Ammon's horn (tissue), 1 donor: ENCODE data around the gene SERPINH1.

ENCODE experiments used
- DNase-seq: peaks from one replicate; pipeline ENCODE4 v3.0.0-alpha.2; 2016; ENCODE audit warnings: low spot score

SERPINH1 gene

DNA sequence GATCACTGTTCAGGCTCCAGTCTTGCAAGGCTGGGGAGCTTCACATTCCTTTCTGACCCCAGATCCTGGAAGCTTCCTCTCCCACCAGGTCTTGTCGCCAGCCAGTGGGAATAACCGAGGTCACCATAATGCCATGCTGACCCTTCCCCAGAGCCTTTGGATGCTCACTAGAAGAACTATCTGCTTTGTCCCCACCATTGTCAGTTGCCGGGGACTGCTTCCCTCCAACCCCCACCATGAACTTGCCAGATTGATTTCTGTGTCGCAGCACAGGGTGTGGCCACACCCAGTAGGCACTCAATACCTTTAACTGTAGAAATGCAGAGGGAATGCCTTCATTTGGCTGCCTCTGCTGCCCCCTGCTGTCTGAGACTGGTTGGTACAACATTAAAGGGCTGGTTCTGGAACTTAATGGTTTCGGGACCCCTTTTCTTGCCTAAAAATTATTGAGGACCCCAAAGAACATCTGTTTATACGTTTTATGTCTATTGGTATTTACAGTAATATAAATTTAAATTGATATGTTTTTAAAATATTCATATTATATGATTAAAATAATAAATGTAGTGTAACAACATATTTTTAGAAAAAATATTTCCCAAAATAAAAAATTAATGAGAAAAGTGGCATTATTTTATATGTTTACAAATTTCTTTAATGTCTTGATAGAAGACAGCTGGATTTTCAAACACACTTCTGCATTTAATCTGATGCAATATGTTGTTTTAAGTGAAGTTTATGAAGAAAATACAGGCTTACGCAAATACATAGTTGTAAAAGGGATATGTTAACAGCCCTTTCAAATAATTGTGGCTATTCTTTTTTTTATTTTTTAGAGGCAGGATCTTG is 29.6 kb upstream of the SERPINH1 start:
- peak; percentile 75 for DNase-seq

DNA sequence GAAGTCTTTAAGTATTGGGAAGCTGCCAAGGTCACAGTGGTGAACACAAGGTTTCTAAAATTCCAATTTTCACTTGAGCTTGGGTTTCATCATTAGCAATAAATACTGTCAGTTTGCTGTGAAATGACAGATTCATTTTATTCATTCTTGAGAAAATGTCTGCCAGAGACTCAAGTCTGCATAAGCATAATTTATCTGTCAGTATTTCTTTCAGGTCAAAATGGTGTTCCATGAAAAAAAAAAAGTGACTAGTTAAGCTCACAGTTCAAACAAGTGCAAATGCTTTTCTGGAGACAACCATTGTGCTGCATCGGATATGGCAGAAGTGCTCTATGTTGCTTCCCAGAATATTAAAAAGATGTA is 28.2 kb upstream of the SERPINH1 start:
- DNase-seq: no peak

DNA sequence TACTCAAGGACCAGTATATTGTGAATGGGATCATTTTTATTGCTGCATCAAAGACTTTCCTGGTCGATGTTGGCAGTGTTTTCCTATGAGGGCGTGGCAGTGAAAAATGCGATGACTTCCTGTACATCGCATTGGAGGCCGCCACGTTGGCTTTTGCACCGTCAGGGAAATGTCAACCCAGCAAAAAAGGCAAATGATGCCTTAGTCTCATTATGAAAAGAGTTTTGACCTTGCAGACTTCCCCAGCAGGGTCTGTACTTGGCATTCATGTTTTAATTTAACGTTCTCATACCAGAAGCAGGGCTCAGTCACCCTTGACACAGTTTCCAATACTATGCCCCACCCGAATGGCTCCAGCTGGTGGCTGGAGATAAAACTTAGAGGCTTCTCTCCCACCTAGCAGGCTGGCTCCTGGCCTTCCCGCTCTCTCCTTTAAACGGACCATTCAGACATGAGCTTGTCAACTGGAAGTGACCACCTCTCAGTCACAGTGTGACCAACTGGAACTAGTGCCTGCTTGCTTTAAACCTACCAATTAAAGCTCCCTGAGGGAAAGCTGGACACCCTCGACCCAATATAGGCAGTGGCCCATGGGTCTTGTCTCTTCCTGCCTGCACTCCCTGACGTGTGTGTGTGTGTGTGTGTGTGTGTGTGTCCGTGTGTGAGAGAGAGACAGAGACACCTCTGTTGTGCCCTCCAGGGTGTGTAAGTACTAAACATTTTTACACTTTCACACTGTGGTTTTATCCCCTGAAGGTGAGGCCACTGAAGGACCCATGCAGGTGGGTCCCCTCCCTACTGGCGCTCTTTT is 27.6 kb upstream of the SERPINH1 start:
- no peak for DNase-seq

DNA sequence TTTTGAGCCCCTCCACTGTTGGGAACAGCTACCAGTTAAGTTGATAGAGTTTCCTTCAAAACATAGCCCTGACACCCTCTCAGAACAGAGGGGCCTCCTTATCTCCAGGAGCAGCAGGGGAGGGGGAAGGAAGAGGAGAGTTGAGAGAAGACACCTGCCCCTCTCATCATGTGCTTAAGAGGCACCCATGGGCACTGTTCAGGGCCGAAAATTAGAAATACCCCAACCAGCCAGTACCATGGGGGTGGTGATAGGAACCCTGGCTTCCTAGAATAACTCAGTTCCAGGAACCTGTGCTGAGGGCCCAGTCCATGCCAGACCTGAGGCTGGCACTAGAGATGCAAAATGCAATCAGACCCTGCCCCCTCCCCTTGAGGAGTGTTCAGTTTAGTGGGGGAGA is 27.0 kb upstream of the SERPINH1 start:
- no peak for DNase-seq

DNA sequence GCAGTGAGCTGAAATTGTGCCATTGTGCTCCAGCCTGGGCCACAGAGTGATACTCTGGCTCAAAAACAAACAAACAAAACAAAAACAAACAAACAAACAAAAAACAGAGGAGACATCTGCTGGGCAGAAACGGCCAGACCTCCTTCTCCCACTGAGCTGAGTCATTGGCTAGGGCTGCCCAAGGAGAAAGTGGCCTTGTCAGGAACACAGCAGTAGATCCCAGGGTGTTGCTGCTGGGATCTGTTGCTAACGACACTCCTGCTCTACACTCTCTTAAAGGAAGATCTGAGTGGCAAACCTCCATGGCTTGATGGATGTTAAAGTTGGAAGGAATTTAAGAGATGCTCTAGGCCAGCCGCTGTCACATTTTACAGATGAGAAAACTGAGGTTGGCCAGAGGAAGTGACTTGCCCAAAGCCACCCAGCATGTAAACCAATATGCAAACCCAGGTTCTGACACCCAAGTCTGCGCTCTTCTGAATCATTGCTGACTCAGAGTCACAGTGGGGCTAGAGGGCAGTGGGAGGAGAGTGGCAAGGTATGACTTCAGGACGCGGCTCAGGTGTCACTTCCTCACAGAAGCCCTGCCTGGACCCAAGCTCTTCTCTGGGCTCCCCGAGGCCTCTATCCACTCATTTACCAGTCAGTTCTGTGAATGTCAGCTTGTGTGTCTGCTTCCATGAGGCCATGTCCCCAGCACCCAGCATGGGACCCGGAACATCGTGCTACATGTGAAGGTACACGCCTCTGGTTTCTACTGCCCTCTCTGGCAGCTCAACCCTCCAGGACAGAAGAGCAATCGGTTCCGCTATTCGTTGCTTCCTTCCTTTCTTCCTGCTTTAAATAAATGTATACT is 25.0 kb upstream of the SERPINH1 start:
- no peak for DNase-seq

DNA sequence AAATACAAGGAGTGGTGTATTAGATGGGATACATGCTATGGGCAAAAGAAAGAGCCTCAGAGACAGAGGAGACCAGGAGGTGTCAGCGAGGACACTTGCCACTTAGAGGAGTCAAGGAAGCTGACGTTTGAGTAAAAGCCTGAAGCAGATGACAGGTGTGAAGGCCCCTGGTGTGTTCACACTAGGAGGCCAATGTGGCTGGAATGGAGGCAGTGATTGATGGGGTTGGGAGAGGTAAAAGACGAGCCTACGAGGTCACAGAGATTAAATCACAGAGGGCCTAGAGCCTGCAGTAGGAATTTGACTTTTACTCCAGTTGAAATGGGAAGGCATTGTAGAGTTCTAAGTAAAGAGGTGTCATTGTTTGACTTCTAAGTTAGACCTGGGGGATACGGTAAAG is 24.3 kb upstream of the SERPINH1 start:
- no peak for DNase-seq

DNA sequence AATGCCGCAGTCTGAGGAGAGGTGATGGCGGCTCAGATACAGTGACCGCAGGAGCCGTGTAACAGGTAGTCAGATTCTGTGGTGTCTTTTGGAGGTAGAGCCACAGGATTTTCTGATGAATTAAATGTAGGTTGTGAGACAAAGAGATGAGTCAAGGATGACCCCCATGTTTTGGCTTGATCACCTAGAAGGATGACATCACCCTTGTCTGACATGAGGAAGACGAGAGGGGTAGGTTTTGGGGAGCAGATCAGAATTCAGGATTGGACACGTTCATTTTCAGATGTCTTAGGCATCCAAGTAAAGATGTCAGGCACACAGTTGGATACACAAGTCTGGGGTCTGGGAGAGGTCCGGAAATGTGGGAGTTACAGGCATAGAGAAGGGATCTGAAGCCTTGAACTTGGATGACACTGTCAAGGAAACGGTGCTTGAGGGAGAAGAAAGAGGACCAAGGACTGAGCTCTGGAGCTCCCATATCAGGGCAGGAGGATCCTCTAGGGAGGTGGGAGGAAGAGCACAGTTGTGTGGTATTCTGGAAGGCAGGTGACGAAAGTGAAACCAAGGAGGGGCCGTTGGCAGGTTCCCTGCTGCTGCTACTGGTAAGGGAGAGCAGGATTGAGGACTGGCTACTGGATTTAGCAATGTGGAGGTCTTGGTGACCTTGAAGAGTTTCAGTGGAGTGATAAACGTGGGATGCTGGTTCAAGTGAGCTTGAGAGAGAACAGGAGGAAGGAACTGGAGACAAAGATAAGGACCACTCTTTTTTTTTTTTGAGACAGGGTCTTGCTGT is 23.7 kb upstream of the SERPINH1 start:
- DNase-seq: no peak

DNA sequence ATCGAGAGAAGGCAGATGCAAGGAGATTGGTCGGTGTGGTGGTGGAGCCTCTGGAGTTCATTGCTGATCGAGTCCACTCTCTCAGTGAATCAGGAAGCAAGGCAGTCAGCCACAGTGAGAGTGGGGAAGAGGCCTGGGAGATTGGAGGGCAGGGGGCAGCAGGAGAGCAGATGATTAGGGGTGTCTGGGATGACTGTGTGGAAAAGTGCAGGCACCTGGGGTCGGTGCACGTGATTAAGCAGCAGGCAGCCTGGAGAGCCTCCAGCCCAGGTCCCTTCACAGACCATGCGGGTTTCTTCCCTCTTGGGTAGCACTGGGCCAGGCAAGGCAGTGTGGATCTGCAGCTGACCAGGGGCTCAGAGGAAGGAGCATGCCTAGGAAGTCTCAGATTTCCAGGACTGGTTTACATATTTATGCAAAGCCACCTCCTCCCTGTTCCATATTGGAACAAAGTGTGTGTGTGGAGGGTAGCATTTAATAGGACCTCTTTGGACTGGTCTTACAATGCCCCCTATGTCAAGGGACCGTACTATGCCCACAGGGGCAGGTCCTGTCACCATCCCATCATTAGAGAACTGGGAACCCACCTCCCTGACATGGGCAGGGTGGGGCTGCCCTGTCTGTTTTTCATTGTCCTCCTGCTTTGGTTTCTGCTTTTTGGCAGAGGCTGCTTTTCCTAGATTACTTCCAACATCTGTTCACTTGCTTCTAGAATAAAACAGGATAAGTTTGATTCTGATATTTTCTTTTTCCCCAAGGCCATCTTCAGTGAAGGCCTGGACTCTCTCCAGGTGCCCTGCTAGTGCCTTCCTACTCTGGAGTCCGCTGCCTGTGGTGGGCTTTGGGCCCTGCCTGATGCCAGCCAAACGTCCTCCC is 22.4 kb upstream of the SERPINH1 start:
- DNase-seq: no peak

DNA sequence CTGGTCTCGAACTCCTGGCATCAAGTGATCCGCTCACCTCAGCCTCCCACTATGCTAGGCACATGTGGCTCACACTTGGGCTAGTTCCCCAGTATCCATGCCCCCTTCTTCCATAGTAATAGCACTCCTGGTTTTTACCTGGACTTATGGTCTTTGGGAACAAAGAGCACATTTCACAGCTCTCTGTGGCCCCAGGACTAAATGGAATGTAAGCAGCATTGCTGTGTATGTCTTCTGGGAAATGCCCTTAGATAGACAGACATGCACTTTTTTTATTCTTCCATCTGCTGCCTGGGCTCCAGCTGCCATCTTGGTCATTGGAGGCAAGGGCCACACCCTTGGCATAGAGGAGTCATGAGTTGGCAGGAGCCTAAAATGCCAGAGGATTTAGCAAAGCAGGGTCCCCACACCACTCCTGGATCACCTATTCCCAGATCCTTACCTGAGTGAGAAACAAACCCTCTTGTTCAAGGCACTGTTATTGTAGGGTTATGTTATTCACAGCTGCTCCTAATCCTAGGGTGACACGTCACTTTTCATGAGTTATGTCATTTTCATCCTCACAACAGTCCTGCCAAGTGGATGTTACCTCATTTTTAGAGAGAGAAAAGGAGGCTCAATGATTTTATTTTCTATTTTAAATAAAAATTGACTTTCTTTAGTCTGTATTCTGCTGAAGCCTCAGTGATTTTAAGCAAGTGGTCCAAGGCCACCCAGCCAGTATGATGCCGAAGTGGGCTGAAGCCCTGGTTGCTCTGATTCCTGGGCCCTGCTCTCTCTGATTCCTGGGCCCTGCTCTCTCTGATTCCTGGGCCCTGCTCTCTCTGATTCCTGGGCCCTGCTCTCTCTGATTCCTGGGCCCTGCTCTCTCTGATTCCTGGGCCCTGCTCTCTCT is 20.6 kb upstream of the SERPINH1 start:
- no peak for DNase-seq

DNA sequence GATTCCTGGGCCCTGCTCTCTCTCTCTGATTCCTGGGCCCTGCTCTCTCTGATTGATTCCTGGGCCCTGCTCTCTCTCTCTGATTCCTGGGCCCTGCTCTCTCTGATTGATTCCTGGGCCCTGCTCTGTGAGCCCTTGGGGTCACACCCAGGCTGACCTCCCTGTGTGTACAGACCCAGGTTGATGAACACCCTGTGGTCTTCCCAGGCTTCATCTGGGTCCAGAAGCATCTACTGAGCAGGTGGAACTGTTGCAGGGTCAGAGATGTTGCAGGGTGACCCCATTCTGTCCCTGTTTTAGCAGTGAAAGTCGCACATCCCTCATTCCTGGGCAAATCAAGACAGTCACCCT is 20.0 kb upstream of the SERPINH1 start:
- DNase-seq: no peak

DNA sequence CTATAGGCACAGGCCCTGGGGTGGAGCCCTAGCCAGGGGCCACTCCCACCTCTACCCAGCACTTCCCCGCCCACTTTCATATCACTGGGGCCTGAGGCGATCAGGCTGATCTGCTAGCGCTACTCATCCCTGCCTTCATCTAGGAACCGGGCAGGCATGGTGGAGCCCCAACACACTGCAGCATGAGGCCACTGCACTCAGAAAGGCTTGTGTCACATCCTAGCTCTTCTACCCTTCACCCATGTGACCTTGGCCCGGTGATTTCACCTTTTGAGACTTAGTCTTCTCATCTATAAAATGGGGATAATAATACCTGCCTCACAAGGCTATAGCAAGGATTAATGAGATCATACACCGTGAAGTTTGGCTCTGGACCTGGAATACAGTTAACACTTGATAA is 18.2 kb upstream of the SERPINH1 start:
- no peak for DNase-seq

DNA sequence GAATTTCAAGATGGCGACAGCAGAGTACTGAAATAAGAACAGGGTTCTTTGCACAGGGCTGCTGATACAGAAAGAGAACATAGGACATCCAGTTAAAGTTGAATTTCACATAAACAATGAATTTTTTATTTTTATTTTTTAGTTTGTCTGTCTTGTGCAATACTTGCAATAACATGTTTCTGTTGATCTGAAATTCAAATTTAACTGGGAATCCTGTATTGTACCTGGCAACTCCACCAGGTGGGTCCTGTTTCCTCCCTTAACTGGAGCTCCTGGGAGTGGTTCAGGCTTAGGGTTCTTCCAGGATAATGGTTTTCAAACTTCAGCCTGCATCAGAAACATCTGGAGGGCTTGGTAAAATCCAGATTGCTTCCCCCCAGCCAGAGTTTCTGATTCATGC is 14.9 kb upstream of the SERPINH1 start:
- DNase-seq: no peak

DNA sequence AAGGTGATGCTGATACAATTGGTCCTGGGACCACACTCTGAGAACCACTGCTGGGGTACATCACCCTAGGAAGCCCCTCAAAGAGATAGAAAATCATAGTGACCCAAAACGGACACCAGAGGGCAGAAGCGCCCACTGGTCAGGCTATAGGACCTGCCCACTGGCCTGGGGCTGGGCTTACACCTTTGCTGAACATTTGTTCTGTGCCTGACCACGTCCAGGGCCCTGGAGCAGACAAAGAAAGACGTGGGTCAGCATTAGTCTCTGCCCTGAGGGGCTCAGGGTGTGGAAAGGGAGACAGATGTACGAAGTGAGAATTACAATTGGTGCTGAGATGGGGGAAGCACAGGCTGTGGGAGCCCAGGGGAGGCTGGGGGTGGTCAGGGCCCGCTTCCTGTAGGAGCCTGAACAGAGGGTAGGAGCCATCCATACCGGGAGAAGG is 14.4 kb upstream of the SERPINH1 start:
- DNase-seq: peak; percentile 67

DNA sequence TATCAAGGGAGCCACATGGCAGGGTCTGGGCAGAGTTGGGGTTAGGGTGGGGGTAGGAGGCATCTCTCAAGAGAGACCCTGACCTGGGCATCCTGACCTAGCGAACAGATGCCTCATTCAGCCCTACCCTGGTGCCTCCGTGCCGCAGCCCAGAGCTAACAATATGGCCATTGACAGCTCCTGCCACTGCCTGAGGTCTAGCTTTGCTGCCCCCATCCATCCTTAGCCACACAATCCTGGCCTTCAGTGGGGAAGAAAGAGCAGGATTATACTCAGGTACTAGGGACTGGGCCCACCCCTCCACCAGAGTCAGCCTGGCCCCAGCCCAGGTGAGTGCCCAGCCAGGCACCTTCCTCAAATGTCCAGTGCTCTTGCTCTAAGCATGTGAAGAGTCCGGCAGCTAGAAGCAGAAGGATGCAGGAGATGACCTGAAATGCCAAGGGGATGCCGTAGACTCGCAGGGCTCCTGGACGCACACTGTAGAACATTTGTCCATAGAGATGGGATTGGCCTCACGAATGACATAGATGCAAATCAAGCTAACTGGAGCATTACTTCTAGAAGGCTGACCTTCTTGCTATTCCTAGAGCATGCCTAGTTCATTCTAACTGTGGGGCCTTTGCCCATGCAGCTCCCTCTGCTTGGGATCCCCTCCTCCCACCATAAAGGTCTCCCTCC is 13.3 kb upstream of the SERPINH1 start:
- no peak for DNase-seq

DNA sequence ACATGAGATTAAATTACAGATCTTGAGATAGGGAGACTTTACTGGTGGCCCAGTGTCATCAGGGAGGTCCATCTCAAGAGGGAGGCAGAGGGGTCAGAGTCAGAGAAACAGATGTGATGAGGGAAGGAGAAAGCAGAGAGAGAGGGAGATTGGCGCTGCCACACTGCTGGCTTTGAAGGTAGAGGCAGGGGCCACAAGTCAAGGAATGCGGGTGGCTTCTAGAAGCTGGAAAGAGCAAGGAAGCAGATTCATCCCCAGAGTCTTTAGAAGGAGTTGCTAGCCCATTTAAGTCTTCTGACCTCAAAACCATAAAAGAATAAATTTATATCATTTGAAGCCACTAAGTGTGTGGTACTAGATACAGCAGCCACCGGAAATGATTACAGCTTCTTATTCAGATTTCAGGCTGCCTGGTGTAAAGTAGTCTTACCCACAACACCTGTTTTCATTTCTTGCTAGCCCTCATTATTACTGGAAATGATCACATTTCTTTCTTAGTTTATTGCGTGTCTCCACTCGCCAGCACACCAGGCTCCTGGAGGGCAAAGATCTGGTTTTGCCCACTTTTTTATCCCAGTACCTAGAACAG is 12.6 kb upstream of the SERPINH1 start:
- no peak for DNase-seq

DNA sequence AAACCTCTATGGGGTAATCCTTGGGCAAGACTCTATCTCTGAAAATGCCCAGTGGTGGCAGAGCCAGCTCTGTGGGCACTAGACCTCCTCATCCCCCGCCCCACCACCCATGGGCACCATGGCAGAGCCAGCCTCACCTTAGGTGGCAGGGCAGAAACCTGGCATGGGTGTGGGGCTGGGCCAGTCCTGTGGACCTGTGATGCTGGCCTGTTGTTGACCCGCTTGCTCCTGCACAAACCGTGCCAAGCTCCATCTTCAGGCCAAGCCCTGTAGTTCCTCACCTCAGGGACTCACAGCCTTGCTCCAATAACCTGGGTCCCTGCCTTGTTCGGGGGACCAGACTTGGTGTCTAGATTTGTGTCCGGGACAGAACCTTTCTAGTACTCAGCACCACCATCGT is 8.9 kb upstream of the SERPINH1 start:
- no peak for DNase-seq

DNA sequence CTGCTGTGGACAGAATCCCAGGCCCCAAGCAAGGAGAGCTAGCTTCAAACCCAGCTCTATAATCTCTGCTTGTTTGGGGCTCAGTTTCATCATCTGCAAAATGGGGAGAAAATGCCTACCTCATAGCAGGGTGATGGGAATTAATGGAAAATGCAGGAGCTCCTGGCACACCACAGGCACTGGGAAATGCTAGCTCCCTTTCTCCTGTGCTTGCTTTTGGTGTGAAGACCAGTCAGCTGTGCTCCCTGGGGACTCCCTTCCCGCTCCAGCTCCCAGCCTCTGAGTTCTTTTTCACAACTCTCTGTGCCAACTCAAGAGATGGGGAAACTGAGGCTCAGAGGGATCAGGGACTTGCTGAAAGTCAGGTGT is 8.2 kb upstream of the SERPINH1 start:
- no peak for DNase-seq

DNA sequence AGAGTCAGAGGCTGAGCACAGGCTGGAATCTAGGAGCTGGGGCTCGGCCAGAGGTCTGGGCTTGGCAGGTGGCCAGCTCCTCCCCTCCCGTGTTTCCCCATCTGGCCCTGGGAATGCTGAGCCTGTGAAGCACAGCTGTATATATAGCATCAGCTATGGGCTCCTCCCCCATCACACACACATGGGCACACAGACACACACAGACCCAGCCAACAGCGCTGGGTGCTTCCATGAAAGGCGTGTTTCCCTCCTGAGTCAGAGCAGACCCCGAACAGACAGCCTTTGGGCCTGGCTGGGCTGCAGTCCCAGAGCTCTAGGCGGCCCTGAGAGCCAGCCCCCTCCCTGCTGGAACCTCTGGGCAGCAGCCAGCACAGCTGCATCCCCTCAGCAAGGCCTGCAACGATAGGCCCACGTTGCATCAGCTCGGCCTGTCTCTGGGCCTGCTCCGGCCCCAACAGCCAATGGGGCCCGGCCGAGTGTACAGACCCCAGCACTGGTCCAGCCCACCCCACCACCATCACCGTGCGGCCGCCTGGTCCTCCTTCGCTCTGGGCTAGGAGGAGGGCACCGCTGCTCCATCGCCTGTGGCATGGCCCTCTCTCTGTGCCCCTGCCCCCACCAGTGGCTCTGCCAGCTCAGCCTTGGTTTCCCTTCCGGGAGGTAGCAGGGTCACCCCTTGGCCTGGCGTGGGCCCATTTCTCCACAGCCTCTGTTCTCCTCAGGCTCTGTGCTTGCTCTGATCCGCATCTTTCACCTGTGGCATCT is 7.6 kb upstream of the SERPINH1 start:
- DNase-seq: peak; percentile 98
